Right lobe of liver (tissue), 4 donors: Measurements from ENCODE around the gene TRAF3.
A peak's percentile ranks its signal among the peaks of the same experiment; 100 is the strongest.

Source experiments
- CTCF ChIP-seq, 4 donors: fragments of 200-600 bp in 3 of 4; fragments of 450-650 bp in 1 of 4; IDR thresholded peaks; one replicate each; pipeline versions ENCODE4 v1.5.1 to v1.8.0; 2016 to 2022; ENCODE audit warnings: antibody characterized with exemption in 4 of 4, mild to moderate bottlenecking in 2 of 4
- POLR2A ChIP-seq: fragments of 450-650 bp; IDR thresholded peaks from one replicate; pipeline ENCODE4 v1.6.1; 2017; ENCODE audit warnings: antibody characterized with exemption, mild to moderate bottlenecking
- donor health status: DM: no; HTN: no; CAD: no.
- donor health status: DM: no; HTN: no; CAD: no.
- donor health status: DM: no; HTN: yes; CAD: no.

GRCh38 chr14:102917469-102918211 is 140.4 kb downstream of the TRAF3 start:
- TF ChIP-seq CTCF (IDR thresholded peaks at IDR 0.05): peak; percentile 58 to 67 (median 63)
- no peak for TF ChIP-seq POLR2A
